Activated CD4-positive, alpha-beta memory T cell treated with anti-CD3 and anti-CD28 coated beads for 36 hours (primary cell): ENCODE results near the gene ETFDH. TPM values are rescaled to one million over a fixed set of nuclear protein-coding genes. Genes with fewer than 3 reads are reported as not detected.

Source experiments
- CTCF ChIA-PET: fragments of 350-600 bp; sonication (Branson Sonifier 250); formaldehyde crosslinking; loops from one replicate; lab custom pipeline; 2021; ENCODE audit warnings: antibody characterized with exemption, inconsistent platforms; lab: Charles Lee
- POLR2A ChIA-PET: fragments of 350-600 bp; sonication (Branson Sonifier 250); formaldehyde crosslinking; loops from one replicate; lab custom pipeline; 2021; ENCODE audit warnings: antibody characterized with exemption; lab: Charles Lee
- DNase-seq: peaks from one replicate; pipeline ENCODE4 v3.0.0-alpha.2; 2020
- H3K27ac Mint-ChIP-seq: one replicate; pipeline ENCODE4 v1.8.0; 2021; ENCODE audit warnings: mixed read lengths
- H3K27me3 Mint-ChIP-seq: one replicate; pipeline ENCODE4 v1.8.0; 2021; ENCODE audit warnings: mixed read lengths
- H3K36me3 Mint-ChIP-seq: one replicate; pipeline ENCODE4 v1.8.0; 2021; ENCODE audit warnings: mixed read lengths
- H3K4me1 Mint-ChIP-seq: one replicate; pipeline ENCODE4 v1.8.0; 2021; ENCODE audit warnings: low read depth, mixed read lengths
- H3K4me3 Mint-ChIP-seq: one replicate; pipeline ENCODE4 v1.8.0; 2021; ENCODE audit warnings: mild to moderate bottlenecking, mixed read lengths
- H3K9me3 Mint-ChIP-seq: one replicate; pipeline ENCODE4 v1.8.0; 2021; ENCODE audit warnings: mixed read lengths
- intact Hi-C: fragments of 100-400 bp; cut with micrococcal nuclease; formaldehyde crosslinking; loops from one replicate; pipeline ENCODE4 v1.15.1; 2023
- total RNA-seq, 2 experiments: library from RNA; stranded (reverse); gene quantifications; one replicate each; pipeline ENCODE4 v1.2.3, GENCODE V29; 2021

Gene ETFDH
- total RNA-seq, 2 experiments from 2014 or later = 30.8 to 30.9 TPM

DNA sequence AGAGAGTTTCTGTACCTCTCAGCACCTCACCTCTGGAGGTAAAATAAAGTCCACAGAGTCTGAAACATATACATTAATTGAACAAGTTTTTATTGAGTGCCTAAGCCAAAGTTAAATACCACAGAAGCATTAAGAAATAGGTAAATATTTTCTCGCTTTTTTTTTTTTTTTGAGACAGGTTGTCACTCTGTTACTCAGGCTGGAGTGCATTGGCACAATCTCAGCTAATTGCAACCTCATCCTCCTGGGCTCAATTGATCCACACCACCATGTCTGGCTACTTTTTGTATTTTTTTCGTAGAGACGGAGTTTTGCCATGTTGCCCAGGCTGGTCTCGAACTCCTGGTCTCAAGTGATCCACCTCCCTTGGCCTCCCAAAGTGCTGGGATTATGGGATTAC is 86.6 kb downstream of the ETFDH start:
- no peaks in the 10 kb centered on the region for H3K9me3 Mint-ChIP-seq
- H3K27me3 Mint-ChIP-seq = peaks cover 13% of the 10 kb centered on the region
- H3K27ac Mint-ChIP-seq = no peak overlapping the region
- ChIA-PET CTCF (no interaction called here), POLR2A (no interaction called here)
- H3K36me3 Mint-ChIP-seq = peaks cover 2% of the 10 kb centered on the region
- intact Hi-C loops = no loop called here
- no peak overlapping the region for H3K4me3 Mint-ChIP-seq
- DNase-seq = no peak
- peaks cover 4% of the 10 kb centered on the region for H3K4me1 Mint-ChIP-seq

Other genes with a start within 250 kb of the ETFDH start
- gene RXFP1, start 150.4 kb upstream of the ETFDH start, total RNA-seq = not detected
- gene C4orf46, start 409 bp upstream of the ETFDH start, total RNA-seq = 10 to 100 TPM; 16.3 to 19.3 TPM
- gene PPID, start 51.1 kb downstream of the ETFDH start, total RNA-seq = 10 to 100 TPM; 66.4 to 67.2 TPM
- 10 to 100 TPM; 17.7 to 19.4 TPM for gene FNIP2, start 96.7 kb downstream of the ETFDH start, total RNA-seq